SIG-M5 treated with dmso at 0.1 percent for 504 hours (cell line): ENCODE measurements around the gene TSC1.
A peak's percentile ranks its signal among the peaks of the same experiment; 100 is the strongest.
"Not testable (repeated sequence)": the region's sequence is repeated elsewhere in the genome, so short reads cannot be mapped to it uniquely, and the experiment has no call there.

Source experiments
- DNase-seq: peaks from one replicate; lab custom pipeline; 2025; ENCODE audit not compliant: unreplicated experiment; lab: John Stamatoyannopoulos, UW

TSC1 gene

GRCh38 chr9:132978112-132978450, 33.7 kb upstream of the TSC1 start:
- DNase-seq: no peak

GRCh38 chr9:132976571-132976970, 32.2 kb upstream of the TSC1 start:
- no peak for DNase-seq

GRCh38 chr9:132975961-132976360, 31.5 kb upstream of the TSC1 start:
- DNase-seq: no peak

- DNase-seq: peak; percentile 13
Measured at GRCh38 chr9:132973713-132974112, 29.3 kb upstream of the TSC1 start.

GRCh38 chr9:132973166-132973565, 28.8 kb upstream of the TSC1 start:
- no peak for DNase-seq

- no peak for DNase-seq
Measured at GRCh38 chr9:132970324-132971062, 26.1 kb upstream of the TSC1 start.

- no peak for DNase-seq
Measured at GRCh38 chr9:132969783-132970182, 25.4 kb upstream of the TSC1 start.

GRCh38 chr9:132967908-132968307, 23.5 kb upstream of the TSC1 start:
- DNase-seq: not testable (repeated sequence)

- DNase-seq: no peak
Measured at GRCh38 chr9:132965478-132965877, 21.1 kb upstream of the TSC1 start.

- no peak for DNase-seq
Measured at GRCh38 chr9:132961002-132961401, 16.6 kb upstream of the TSC1 start.

- DNase-seq: no peak
Measured at GRCh38 chr9:132957805-132958204, 13.4 kb upstream of the TSC1 start.

GRCh38 chr9:132955768-132956167, 11.4 kb upstream of the TSC1 start:
- no peak for DNase-seq

GRCh38 chr9:132955123-132955522, 10.7 kb upstream of the TSC1 start:
- DNase-seq: no peak

GRCh38 chr9:132949709-132950108, 5.3 kb upstream of the TSC1 start:
- no peak for DNase-seq

- no peak for DNase-seq
Measured at GRCh38 chr9:132948482-132949050, 4.2 kb upstream of the TSC1 start.

- DNase-seq: no peak
Measured at GRCh38 chr9:132947756-132948155, 3.3 kb upstream of the TSC1 start.

- no peak for DNase-seq
Measured at GRCh38 chr9:132946631-132947295, 2.3 kb upstream of the TSC1 start.

- DNase-seq: no peak
Measured at GRCh38 chr9:132946211-132946610, 1.8 kb upstream of the TSC1 start.

GRCh38 chr9:132945186-132946130, 1.0 kb upstream of the TSC1 start:
- no peak for DNase-seq

GRCh38 chr9:132943651-132944293, 644 bp downstream of the TSC1 start:
- DNase-seq: no peak
